GM10266 (cell line): ENCODE measurements around the gene CNIH3.
A peak's percentile ranks its signal among the peaks of the same experiment; 100 is the strongest.

ENCODE experiments used
- DNase-seq: peaks from one replicate; pipeline ENCODE4 v3.0.0; 2012; ENCODE audit errors: extremely low spot score
- CTCF ChIP-seq: IDR thresholded peaks from 2 replicates; pipeline ENCODE4 v1.5.1; 2012; ENCODE audit warnings: mild to moderate bottlenecking, low read depth; ENCODE audit not compliant: control insufficient read depth, insufficient read depth; ENCODE audit errors: missing control alignments

The CNIH3 gene

GRCh38 chr1:224623743-224624333 is 7.7 kb downstream of the CNIH3 start:
- DNase-seq: peak; percentile 73
- TF ChIP-seq CTCF: no peak

GRCh38 chr1:224624432-224624831 is 8.3 kb downstream of the CNIH3 start:
- no peak for DNase-seq
- TF ChIP-seq CTCF: no peak

- no peak for DNase-seq
- no peak for TF ChIP-seq CTCF
Observed at GRCh38 chr1:224626042-224626441, 9.9 kb downstream of the CNIH3 start.

- no peak for DNase-seq
- TF ChIP-seq CTCF: no peak
Observed at GRCh38 chr1:224629965-224630364, 13.8 kb downstream of the CNIH3 start.

GRCh38 chr1:224631462-224632115 is 15.5 kb downstream of the CNIH3 start:
- no peak for DNase-seq
- no peak for TF ChIP-seq CTCF

GRCh38 chr1:224632381-224632871 is 16.3 kb downstream of the CNIH3 start:
- DNase-seq: no peak
- no peak for TF ChIP-seq CTCF

- no peak for TF ChIP-seq CTCF
- DNase-seq: no peak
Observed at GRCh38 chr1:224632921-224633321, 16.8 kb downstream of the CNIH3 start.
